Left lung (tissue), 10 donors: Measurements from ENCODE around the gene ADGRA1. TPM values are rescaled to one million over a fixed set of nuclear protein-coding genes. Genes with fewer than 3 reads are reported as not detected.

Experiments
- ATAC-seq: fragments of 200-7000 bp; cut with Tn5 transposase; one replicate; pipeline ENCODE4 v1.9.1; 2020; ENCODE audit warnings: moderate library complexity
- DNase-seq, 4 donors: peaks; one replicate each; pipeline ENCODE4 v3.0.0-alpha.2; 2013 to 2020
- H3K27ac ChIP-seq, 2 donors: fragments of 200-600 bp; sonication (generic) in 1 of 2; one replicate each; pipeline versions ENCODE4 v1.5.0 to v1.8.0; 2020 to 2021
- H3K27me3 ChIP-seq, 2 donors: fragments of 200-600 bp; sonication (generic) in 1 of 2; one replicate each; pipeline versions ENCODE4 v1.5.0 to v1.8.0; 2020 to 2021
- H3K36me3 ChIP-seq, 2 donors: fragments of 200-600 bp; sonication (generic) in 1 of 2; one replicate each; pipeline versions ENCODE4 v1.5.0 to v1.8.0; 2020 to 2021
- H3K4me1 ChIP-seq, 2 donors: fragments of 200-600 bp; one replicate each; pipeline ENCODE4 v1.8.0; 2021
- H3K4me3 ChIP-seq, 2 donors: fragments of 200-600 bp; sonication (generic) in 1 of 2; one replicate each; pipeline versions ENCODE4 v1.5.0 to v1.8.0; 2020 to 2021; ENCODE audit warnings: mild to moderate bottlenecking in 1 of 2
- H3K9me3 ChIP-seq, 2 donors: fragments of 200-600 bp; sonication (generic) in 1 of 2; one replicate each; pipeline versions ENCODE4 v1.5.0 to v1.8.0; 2020 to 2021
- CTCF ChIP-seq, 2 donors: fragments of 200-600 bp; sonication (generic) in 1 of 2; IDR thresholded peaks; one replicate each; pipeline versions ENCODE4 v1.5.0 to v1.8.0; 2021; ENCODE audit warnings: antibody characterized with exemption in 2 of 2
- intact Hi-C, 2 donors: fragments of 100-400 bp; cut with DNase I; formaldehyde crosslinking; loops; one replicate each; pipeline versions ENCODE4 v1.11.2 to v1.14.2; 2022
- polyA plus RNA-seq, 6 donors: library from polyadenylated mRNA; unstranded; fragments of 120-200 nt; gene quantifications; one replicate each; pipeline ENCODE4 v1.2.1, GENCODE V29; 2013; ENCODE audit not compliant: insufficient read length in 6 of 6
- total RNA-seq, 2 donors: library from RNA; stranded (reverse); fragmentation: NEBNext Ultra II Directional; extraction: Animal tissue kit (Norgen Biotek cat#: 25700); gene quantifications; one replicate each; pipeline ENCODE4 v1.2.1, GENCODE V29; 2021
- donor health status: DM: no; HTN: yes; CAD: no.
- donor health status: DM: no; HTN: no; CAD: no.

The ADGRA1 gene
- total and polyA plus RNA-seq, 8 donors: 0.07 to 0.24 (median 0.09) TPM; not detected in 1

- Histone ChIP-seq H3K4me1 (no peaks in the 10 kb centered on the region), H3K4me3 (no peak overlapping the region), H3K27me3 (peaks cover 0 to 38% of the 10 kb centered on the region in 2 donors), H3K9me3 (peaks cover 0 to 11% of the 10 kb centered on the region in 2 donors), H3K27ac (no peak overlapping the region), H3K36me3 (no peaks in the 10 kb centered on the region)
- no peak for ATAC-seq
- TF ChIP-seq CTCF (IDR thresholded peaks at IDR 0.05): no peak
- peak in 1 of 4 donors; percentile 49 for DNase-seq
- intact Hi-C loops: no loop called here
Observed at GRCh38 chr10:133114251-133114650, 26.5 kb downstream of the ADGRA1 start.

- intact Hi-C loops: no loop called here
- no peaks in the 10 kb centered on the region for H3K4me1 ChIP-seq
- DNase-seq (peak in 1 of 4 donors; percentile 53), ATAC-seq (no peak)
- peaks cover 0 to 35% of the 10 kb centered on the region in 2 donors for H3K27me3 ChIP-seq
- H3K9me3 ChIP-seq: peaks cover 0 to 12% of the 10 kb centered on the region in 2 donors
- no peak overlapping the region for H3K4me3 ChIP-seq
- H3K27ac ChIP-seq: no peak overlapping the region
- H3K36me3 ChIP-seq: no peaks in the 10 kb centered on the region
- TF ChIP-seq CTCF (IDR thresholded peaks at IDR 0.05): no peak
Observed at GRCh38 chr10:133114726-133115452, 27.2 kb downstream of the ADGRA1 start.

GRCh38 chr10:133115453-133115842, 27.7 kb downstream of the ADGRA1 start:
- H3K27me3 ChIP-seq: peaks cover 0 to 31% of the 10 kb centered on the region in 2 donors
- H3K4me1 ChIP-seq: no peaks in the 10 kb centered on the region
- H3K9me3 ChIP-seq: peaks cover 0 to 12% of the 10 kb centered on the region in 2 donors
- H3K27ac ChIP-seq: no peak overlapping the region
- no peaks in the 10 kb centered on the region for H3K36me3 ChIP-seq
- intact Hi-C loops: no loop called here
- ATAC-seq (no peak), DNase-seq (peak in 1 of 4 donors; percentile 71)
- no peak overlapping the region for H3K4me3 ChIP-seq
- TF ChIP-seq CTCF (IDR thresholded peaks at IDR 0.05): no peak

GRCh38 chr10:133115976-133116375, 28.3 kb downstream of the ADGRA1 start:
- no peak for ATAC-seq
- TF ChIP-seq CTCF (IDR thresholded peaks at IDR 0.05): no peak
- intact Hi-C loops: no loop called here
- DNase-seq: peak in 2 of 4 donors; percentile 16 to 53
- Histone ChIP-seq H3K4me3 (no peak overlapping the region), H3K4me1 (no peaks in the 10 kb centered on the region), H3K27ac (no peak overlapping the region), H3K9me3 (peaks cover 0 to 12% of the 10 kb centered on the region in 2 donors), H3K27me3 (peaks cover 0 to 27% of the 10 kb centered on the region in 2 donors), H3K36me3 (no peaks in the 10 kb centered on the region)

- no peak for ATAC-seq
- H3K4me1 ChIP-seq: no peaks in the 10 kb centered on the region
- intact Hi-C loops: no loop called here
- H3K4me3 ChIP-seq: no peak overlapping the region
- no peak for TF ChIP-seq CTCF (IDR thresholded peaks at IDR 0.05)
- DNase-seq: peak in 1 of 4 donors; percentile 59
- H3K27me3 ChIP-seq: peaks cover 0 to 27% of the 10 kb centered on the region in 2 donors
- no peaks in the 10 kb centered on the region for H3K36me3 ChIP-seq
- H3K27ac ChIP-seq: no peak overlapping the region
- H3K9me3 ChIP-seq: peaks cover 0 to 12% of the 10 kb centered on the region in 2 donors
Observed at GRCh38 chr10:133116455-133116854, 28.7 kb downstream of the ADGRA1 start.
